NT2/D1 (cell line): Measurements from ENCODE around the gene CCS.

ENCODE experiments used
- SUZ12 ChIP-seq: IDR thresholded peaks from 2 replicates; pipeline ENCODE4 v1.6.1; 2011; ENCODE audit not compliant: insufficient read length, insufficient read depth; ENCODE audit errors: extremely low read depth
- ZNF274 ChIP-seq: IDR thresholded peaks from 2 replicates; pipeline ENCODE4 v1.6.1; 2011; ENCODE audit warnings: mild to moderate bottlenecking, low read depth, low read length

- no peak for TF ChIP-seq ZNF274
- no peak for TF ChIP-seq SUZ12
Observed at GRCh38 chr11:66545701-66546367, 47.2 kb upstream of the CCS start, which contains the start of gene ZDHHC24.
